CD4-positive, alpha-beta memory T cell (primary cell): ENCODE results near the gene SRGAP1. TPM values are rescaled to one million over a fixed set of nuclear protein-coding genes. Genes with fewer than 3 reads are reported as not detected.
"Not testable (repeated sequence)": the region's sequence is repeated elsewhere in the genome, so short reads cannot be mapped to it uniquely, and the experiment has no call there.

ENCODE experiments used
- CTCF ChIA-PET: fragments of 350-600 bp; sonication (Branson Sonifier 250); formaldehyde crosslinking; loops from one replicate; lab custom pipeline; 2021; ENCODE audit warnings: inconsistent platforms; ENCODE audit not compliant: partially characterized antibody; lab: Charles Lee
- POLR2A ChIA-PET: fragments of 350-600 bp; sonication (Branson Sonifier 250); formaldehyde crosslinking; loops from one replicate; lab custom pipeline; 2021; ENCODE audit not compliant: partially characterized antibody; lab: Charles Lee
- DNase-seq, 5 donors: peaks; one replicate each; pipeline versions ENCODE4 v3.0.0 to v3.0.0-alpha.2; 2020 to 2022; ENCODE audit warnings: mixed read lengths in 1 of 5
- H3K27ac ChIP-seq: one replicate; pipeline ENCODE4 v1.7.0; 2013; ENCODE audit warnings: low read depth, low read length
- H3K27me3 ChIP-seq: 2 replicates; pipeline ENCODE4 v1.7.0; 2013; ENCODE audit warnings: mild to moderate bottlenecking, low read length, moderate library complexity; ENCODE audit not compliant: insufficient read depth
- H3K36me3 ChIP-seq: 2 replicates; pipeline ENCODE4 v1.7.0; 2013; ENCODE audit warnings: mild to moderate bottlenecking, low read length, moderate library complexity; ENCODE audit not compliant: insufficient read depth
- H3K4me1 ChIP-seq: 2 replicates; pipeline ENCODE4 v1.7.0; 2013; ENCODE audit warnings: mild to moderate bottlenecking, low read length, moderate library complexity; ENCODE audit not compliant: insufficient read depth
- H3K4me3 ChIP-seq, 2 donors: one replicate each; pipeline ENCODE4 v1.7.0; 2013; ENCODE audit warnings: low read length in 2 of 2, mild to moderate bottlenecking in 1 of 2
- H3K9me3 ChIP-seq, 2 donors: one replicate each; pipeline ENCODE4 v1.7.0; 2013; ENCODE audit warnings: low read length in 2 of 2, control low read depth in 1 of 2; ENCODE audit not compliant: control insufficient read depth in 1 of 2
- H3K27ac Mint-ChIP-seq, 7 donors: one replicate each; pipeline ENCODE4 v1.8.0; 2020 to 2021; ENCODE audit warnings: mixed read lengths in 7 of 7, mild to moderate bottlenecking in 6 of 7, inconsistent platforms in 3 of 7, moderate library complexity in 3 of 7
- H3K27me3 Mint-ChIP-seq, 2 donors: one replicate each; pipeline ENCODE4 v1.8.0; 2020 to 2021; ENCODE audit warnings: mixed read lengths in 2 of 2
- H3K36me3 Mint-ChIP-seq, 2 donors: one replicate each; pipeline ENCODE4 v1.8.0; 2020 to 2021; ENCODE audit warnings: mixed read lengths in 2 of 2, inconsistent platforms in 1 of 2, mild to moderate bottlenecking in 1 of 2
- H3K4me1 Mint-ChIP-seq, 4 donors: one replicate each; pipeline ENCODE4 v1.8.0; 2020 to 2021; ENCODE audit warnings: mixed read lengths in 4 of 4, mild to moderate bottlenecking in 1 of 4
- H3K4me3 Mint-ChIP-seq, 8 donors: one replicate each; pipeline ENCODE4 v1.8.0; 2020 to 2021; ENCODE audit warnings: mixed read lengths in 8 of 8, mild to moderate bottlenecking in 7 of 8, moderate library complexity in 6 of 8, inconsistent platforms in 3 of 8
- H3K9me3 Mint-ChIP-seq, 8 donors: one replicate each; pipeline ENCODE4 v1.8.0; 2020 to 2021; ENCODE audit warnings: mixed read lengths in 8 of 8, mild to moderate bottlenecking in 5 of 8, inconsistent platforms in 3 of 8, moderate library complexity in 1 of 8
- intact Hi-C: fragments of 100-400 bp; cut with micrococcal nuclease; formaldehyde crosslinking; loops from one replicate; pipeline ENCODE4 v1.15.1; 2023
- polyA plus RNA-seq, 2 donors: library from polyadenylated mRNA; unstranded; fragments of 300-500 nt; fragmentation: Illumina TruSeq; gene quantifications; one replicate each; pipeline ENCODE4 v1.2.3, GENCODE V29; 2021
- total RNA-seq, 2 experiments: library from RNA; stranded (reverse); gene quantifications; one replicate each; pipeline ENCODE4 v1.2.3, GENCODE V29; 2021

Gene SRGAP1
- total and polyA plus RNA-seq, 4 experiments from 2014 or later: 0.03 to 0.09 TPM; not detected in 2

- no peak overlapping the region for H3K4me3 Mint-ChIP-seq
- H3K36me3 ChIP-seq: no peaks in the 10 kb centered on the region
- DNase-seq: no peak
- H3K27ac ChIP-seq: no peak overlapping the region
- no peak overlapping the region for H3K27ac Mint-ChIP-seq
- H3K27me3 ChIP-seq: no peaks in the 10 kb centered on the region
- H3K9me3 ChIP-seq: no peaks in the 10 kb centered on the region
- no peak overlapping the region for H3K4me3 ChIP-seq
- peaks cover 0 to 5% (median 0%) of the 10 kb centered on the region in 8 donors for H3K9me3 Mint-ChIP-seq
- ChIA-PET POLR2A (no interaction called here), CTCF (interaction anchor here (1.1 kb wide), 1 partner anchor 31 kb away, joined by 3 read pairs; no protein-coding TSS in a partner anchor)
- no peaks in the 10 kb centered on the region for H3K36me3 Mint-ChIP-seq
- H3K27me3 Mint-ChIP-seq: peaks cover 0 to 4% of the 10 kb centered on the region in 2 donors
- no peaks in the 10 kb centered on the region for H3K4me1 ChIP-seq
- intact Hi-C loops: no loop called here
- H3K4me1 Mint-ChIP-seq: no peaks in the 10 kb centered on the region
Measured at GRCh38 chr12:64006211-64006825, 161.8 kb downstream of the SRGAP1 start.

- H3K27me3 Mint-ChIP-seq: peaks cover 0 to 2% of the 10 kb centered on the region in 2 donors
Measured at GRCh38 chr12:64007853-64008252, 163.4 kb downstream of the SRGAP1 start.

GRCh38 chr12:64008596-64008995, 164.1 kb downstream of the SRGAP1 start:
- Histone ChIP-seq H3K4me1 (no peaks in the 10 kb centered on the region), H3K36me3 (no peaks in the 10 kb centered on the region), H3K27me3 (no peaks in the 10 kb centered on the region), H3K4me3 (no peak overlapping the region), H3K9me3 (no peaks in the 10 kb centered on the region), H3K27ac (no peak overlapping the region)
- CTCF ChIA-PET: no interaction called here
- H3K4me1 Mint-ChIP-seq: no peaks in the 10 kb centered on the region
- H3K27ac Mint-ChIP-seq: no peak overlapping the region
- no peaks in the 10 kb centered on the region for H3K36me3 Mint-ChIP-seq
- intact Hi-C loops: no loop called here
- DNase-seq: no peak
- no peak overlapping the region for H3K4me3 Mint-ChIP-seq
- H3K9me3 Mint-ChIP-seq: peaks cover 0 to 2% (median 0%) of the 10 kb centered on the region in 8 donors
- POLR2A ChIA-PET: no interaction called here
- peaks cover 0 to 2% of the 10 kb centered on the region in 2 donors for H3K27me3 Mint-ChIP-seq

More at GRCh38 chr12:64007853-64008252, 163.4 kb downstream of the SRGAP1 start:
- Mint-ChIP-seq H3K9me3 (peaks cover 0 to 5% (median 0%) of the 10 kb centered on the region in 8 donors), H3K4me1 (no peaks in the 10 kb centered on the region), H3K36me3 (no peaks in the 10 kb centered on the region), H3K4me3 (no peak overlapping the region), H3K27ac (no peak overlapping the region)
- intact Hi-C loops: no loop called here
- DNase-seq: no peak
- ChIA-PET CTCF (no interaction called here), POLR2A (no interaction called here)
- no peaks in the 10 kb centered on the region for H3K9me3 ChIP-seq
- H3K4me1 ChIP-seq: no peaks in the 10 kb centered on the region
- H3K27ac ChIP-seq: no peak overlapping the region
- H3K36me3 ChIP-seq: no peaks in the 10 kb centered on the region
- no peak overlapping the region for H3K4me3 ChIP-seq
- no peaks in the 10 kb centered on the region for H3K27me3 ChIP-seq

DNA sequence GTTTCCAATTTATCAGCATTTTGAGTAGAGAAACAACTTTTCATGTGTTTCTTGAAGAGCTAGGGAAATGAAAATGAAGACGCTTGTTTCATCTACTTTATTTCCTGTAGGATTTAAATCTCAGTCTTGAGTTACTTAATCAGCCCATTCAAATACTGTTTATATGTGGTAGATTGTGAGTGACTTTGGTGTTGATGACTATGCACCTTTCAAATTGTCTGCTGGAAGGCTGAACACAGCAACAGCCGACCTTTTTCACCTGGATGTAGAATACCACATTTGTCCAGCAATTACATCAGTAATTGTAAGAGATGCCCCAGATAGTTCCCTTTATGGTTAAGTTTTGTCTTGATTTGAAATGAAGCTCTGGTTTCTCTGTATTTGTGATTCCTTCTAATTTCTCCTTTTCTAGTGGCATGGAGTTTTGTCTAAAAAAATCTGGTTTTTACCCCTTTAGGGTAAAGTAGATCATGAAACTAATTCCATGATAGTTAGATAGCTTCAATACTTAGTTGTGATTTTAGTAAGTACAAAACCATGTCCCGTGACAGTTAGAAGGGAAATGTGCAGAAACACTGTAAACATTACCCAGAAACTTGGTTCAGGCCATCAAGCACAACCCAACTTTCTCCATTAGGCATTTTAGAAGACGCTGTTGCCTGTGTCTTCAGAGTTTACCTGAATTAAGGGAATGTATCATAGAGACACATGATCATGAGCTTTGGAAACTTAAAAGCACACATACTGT, 165.0 kb downstream of the SRGAP1 start:
- H3K4me3 ChIP-seq: no peak overlapping the region
- DNase-seq: no peak
- no peaks in the 10 kb centered on the region for H3K4me1 Mint-ChIP-seq
- ChIA-PET POLR2A (no interaction called here), CTCF (no interaction called here)
- no peaks in the 10 kb centered on the region for H3K4me1 ChIP-seq
- H3K27me3 ChIP-seq: no peaks in the 10 kb centered on the region
- intact Hi-C loops: no loop called here
- H3K27ac ChIP-seq: no peak overlapping the region
- no peaks in the 10 kb centered on the region for H3K36me3 ChIP-seq
- H3K27me3 Mint-ChIP-seq: peaks cover 0 to 2% of the 10 kb centered on the region in 2 donors
- peaks cover 0 to 2% (median 0%) of the 10 kb centered on the region in 8 donors for H3K9me3 Mint-ChIP-seq
- H3K4me3 Mint-ChIP-seq: no peak overlapping the region
- no peak overlapping the region for H3K27ac Mint-ChIP-seq
- H3K36me3 Mint-ChIP-seq: no peaks in the 10 kb centered on the region
- no peaks in the 10 kb centered on the region for H3K9me3 ChIP-seq

DNA sequence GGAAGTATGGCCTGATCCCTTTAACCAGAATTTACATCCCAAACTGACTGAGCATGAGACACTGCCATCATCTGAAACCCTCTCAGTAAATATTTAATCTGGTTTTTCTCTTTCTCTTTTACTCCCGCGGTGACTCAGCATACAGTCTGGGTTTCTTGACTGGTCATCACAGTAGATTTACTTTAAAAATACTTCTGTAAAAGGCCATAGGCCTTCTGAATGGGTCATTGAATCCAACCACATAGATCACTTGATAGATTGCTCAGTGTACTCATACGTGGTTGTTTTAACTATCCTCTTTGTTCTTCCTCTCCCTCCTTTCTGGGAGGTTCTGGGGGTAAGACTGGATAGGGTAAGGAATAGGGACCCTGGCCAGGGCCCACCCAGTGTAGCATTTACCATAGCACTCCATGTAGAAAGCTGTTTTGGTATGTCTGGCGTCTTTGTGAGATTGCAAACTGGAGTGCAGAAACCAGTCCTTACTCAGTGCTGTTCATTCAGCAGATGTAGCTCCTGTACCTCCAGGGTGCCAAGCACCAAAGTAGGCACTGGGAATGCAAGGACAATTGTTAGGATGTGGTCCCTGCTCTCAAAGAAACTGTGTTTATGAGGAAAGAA, 165.7 kb downstream of the SRGAP1 start:
- POLR2A ChIA-PET: no interaction called here
- H3K27ac ChIP-seq: no peak overlapping the region
- no peaks in the 10 kb centered on the region for H3K27me3 ChIP-seq
- no peaks in the 10 kb centered on the region for H3K9me3 ChIP-seq
- CTCF ChIA-PET: no interaction called here
- Mint-ChIP-seq H3K36me3 (no peaks in the 10 kb centered on the region), H3K4me1 (no peaks in the 10 kb centered on the region), H3K9me3 (peaks cover 0 to 2% (median 0%) of the 10 kb centered on the region in 8 donors), H3K27ac (no peak overlapping the region), H3K4me3 (no peak overlapping the region), H3K27me3 (peaks cover 0 to 2% of the 10 kb centered on the region in 2 donors)
- no peak for DNase-seq
- H3K36me3 ChIP-seq: no peaks in the 10 kb centered on the region
- no peaks in the 10 kb centered on the region for H3K4me1 ChIP-seq
- H3K4me3 ChIP-seq: no peak overlapping the region
- intact Hi-C loops: no loop called here

DNA sequence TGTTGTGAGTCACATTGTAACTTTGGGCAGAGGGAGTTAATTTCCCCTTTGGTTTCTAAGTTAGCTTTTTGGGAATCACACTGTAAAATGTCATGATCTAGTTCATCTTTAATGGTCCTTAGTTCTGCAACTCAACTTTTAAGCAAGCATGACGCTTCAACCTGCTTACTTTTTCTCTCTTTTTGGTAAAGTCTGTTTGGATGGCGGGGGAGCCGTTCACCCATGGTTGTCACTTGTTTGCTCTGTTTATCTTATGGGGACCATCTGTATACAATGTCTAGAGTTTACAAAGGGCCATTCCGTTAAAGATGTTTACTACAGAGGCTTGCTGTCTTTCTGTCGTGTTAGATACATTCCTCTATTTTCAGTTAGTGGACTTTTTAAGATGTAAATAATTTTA, 172.0 kb downstream of the SRGAP1 start:
- Mint-ChIP-seq H3K4me1 (no peaks in the 10 kb centered on the region), H3K36me3 (no peaks in the 10 kb centered on the region), H3K4me3 (no peak overlapping the region), H3K9me3 (no peaks in the 10 kb centered on the region), H3K27me3 (peaks cover 0 to 2% of the 10 kb centered on the region in 2 donors), H3K27ac (no peak overlapping the region)
- CTCF ChIA-PET: no interaction called here
- Histone ChIP-seq H3K27me3 (no peaks in the 10 kb centered on the region), H3K9me3 (no peaks in the 10 kb centered on the region), H3K27ac (no peak overlapping the region), H3K36me3 (no peaks in the 10 kb centered on the region), H3K4me3 (no peak overlapping the region), H3K4me1 (no peaks in the 10 kb centered on the region)
- intact Hi-C loops: no loop called here
- DNase-seq: no peak
- POLR2A ChIA-PET: no interaction called here

DNA sequence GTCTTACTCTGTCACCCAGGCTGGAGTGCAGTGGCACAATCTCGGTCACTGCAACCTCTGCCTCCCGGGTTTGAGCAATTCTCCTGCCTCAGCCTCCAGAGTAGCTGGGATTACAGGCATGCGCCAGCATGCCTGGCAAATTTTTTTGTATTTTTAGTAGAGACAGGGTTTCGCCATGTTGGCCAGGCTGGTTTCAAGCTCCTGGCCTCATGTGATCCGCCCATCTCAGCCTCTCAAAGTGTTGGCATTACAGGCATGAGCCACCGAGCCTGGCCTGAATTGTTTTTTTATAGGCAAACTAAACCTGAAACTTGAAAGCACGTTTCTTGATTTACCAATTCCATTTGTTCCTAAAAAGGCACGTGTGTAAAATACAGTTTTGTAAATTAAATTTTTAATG, 173.6 kb downstream of the SRGAP1 start:
- H3K9me3 Mint-ChIP-seq, H3K4me1 Mint-ChIP-seq, H3K9me3 ChIP-seq, H3K27ac ChIP-seq, H3K4me1 ChIP-seq, H3K4me3 ChIP-seq, H3K4me3 Mint-ChIP-seq, H3K27me3 Mint-ChIP-seq, CTCF ChIA-PET, H3K36me3 Mint-ChIP-seq, intact Hi-C loops, H3K27ac Mint-ChIP-seq, POLR2A ChIA-PET, DNase-seq, H3K27me3 ChIP-seq, H3K36me3 ChIP-seq: not testable (repeated sequence)
